ENCODE measurements around the gene BCKDK. TPM values are rescaled to one million over a fixed set of nuclear protein-coding genes. Genes with fewer than 3 reads are reported as not detected.

Gene BCKDK
- total RNA-seq, 1 donor from 2014 or later, result 21.5 TPM

DNA sequence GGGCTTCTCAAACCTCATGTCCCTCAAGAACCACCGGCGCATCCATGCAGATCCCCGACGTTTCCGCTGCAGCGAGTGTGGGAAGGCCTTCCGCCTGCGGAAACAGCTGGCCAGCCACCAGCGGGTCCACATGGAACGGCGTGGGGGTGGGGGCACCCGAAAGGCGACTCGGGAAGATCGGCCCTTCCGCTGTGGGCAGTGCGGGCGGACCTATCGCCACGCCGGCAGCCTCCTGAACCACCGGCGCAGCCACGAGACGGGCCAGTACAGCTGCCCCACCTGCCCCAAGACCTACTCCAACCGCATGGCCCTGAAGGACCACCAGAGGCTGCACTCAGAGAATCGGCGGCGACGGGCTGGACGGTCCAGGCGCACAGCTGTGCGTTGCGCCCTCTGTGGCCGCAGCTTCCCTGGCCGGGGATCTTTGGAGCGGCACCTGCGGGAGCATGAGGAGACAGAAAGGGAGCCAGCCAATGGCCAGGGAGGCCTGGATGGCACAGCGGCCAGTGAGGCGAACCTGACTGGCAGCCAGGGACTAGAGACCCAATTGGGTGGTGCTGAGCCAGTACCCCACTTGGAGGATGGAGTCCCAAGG lies 28.1 kb upstream of the BCKDK start:
- no peak for ATAC-seq

DNA sequence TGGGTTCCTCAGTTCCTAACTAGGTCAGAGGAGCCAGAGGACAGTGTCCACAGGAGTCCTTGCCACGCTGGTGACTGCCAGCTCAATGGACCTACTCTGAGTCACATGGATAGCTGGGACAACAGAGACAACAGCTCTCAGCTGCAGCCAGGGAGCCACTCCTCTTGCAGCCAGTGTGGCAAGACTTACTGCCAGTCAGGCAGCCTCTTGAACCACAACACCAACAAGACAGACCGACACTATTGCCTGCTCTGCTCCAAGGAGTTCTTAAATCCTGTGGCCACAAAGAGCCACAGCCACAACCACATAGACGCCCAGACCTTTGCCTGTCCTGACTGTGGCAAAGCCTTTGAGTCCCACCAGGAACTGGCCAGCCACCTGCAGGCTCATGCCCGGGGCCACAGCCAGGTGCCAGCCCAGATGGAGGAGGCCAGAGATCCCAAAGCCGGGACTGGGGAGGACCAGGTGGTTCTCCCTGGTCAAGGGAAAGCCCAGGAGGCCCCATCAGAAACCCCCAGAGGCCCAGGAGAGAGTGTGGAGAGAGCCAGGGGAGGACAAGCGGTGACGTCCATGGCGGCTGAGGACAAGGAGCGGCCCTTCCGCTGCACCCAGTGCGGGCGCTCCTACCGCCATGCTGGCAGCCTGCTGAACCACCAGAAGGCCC lies 27.3 kb upstream of the BCKDK start:
- ATAC-seq, result no peak

DNA sequence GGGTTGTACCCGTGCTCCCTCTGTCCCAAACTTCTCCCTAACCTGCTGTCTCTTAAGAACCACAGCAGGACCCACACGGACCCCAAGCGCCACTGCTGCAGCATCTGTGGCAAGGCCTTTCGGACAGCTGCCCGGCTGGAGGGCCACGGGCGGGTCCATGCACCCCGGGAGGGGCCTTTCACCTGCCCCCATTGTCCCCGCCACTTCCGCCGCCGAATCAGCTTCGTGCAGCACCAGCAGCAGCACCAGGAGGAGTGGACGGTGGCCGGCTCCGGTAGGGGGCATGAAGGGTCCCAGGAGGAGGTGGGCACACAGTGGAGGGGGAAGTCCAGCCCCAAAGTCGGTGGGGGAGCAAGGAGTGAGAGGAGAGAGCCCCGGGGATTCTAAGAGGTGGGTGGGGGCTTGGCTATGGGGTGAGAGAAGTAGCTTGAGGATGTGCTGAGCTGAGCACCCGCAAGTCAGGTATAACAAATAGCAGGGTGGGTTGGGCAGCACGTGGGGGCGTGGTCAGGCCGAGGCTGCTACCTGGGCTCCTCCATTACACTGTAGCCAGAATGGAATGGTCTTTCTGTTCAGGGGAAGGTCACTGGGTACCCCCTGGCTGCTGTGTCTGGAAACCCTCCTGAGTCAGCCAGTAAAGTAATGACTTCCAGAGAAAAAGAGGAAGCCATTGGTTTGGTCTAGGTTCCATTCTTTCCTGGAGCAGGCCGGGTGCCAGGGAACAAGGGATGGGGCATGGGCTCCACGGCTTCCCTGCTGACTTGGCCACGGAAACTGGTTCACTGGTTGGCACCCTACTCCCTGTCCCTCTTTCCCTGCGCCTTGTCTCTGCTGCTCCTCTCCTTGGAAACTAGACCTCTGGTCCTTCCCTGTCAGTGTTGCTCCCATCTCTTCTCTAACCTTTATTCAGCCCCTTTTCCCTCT lies 26.5 kb upstream of the BCKDK start:
- no peak for ATAC-seq

DNA sequence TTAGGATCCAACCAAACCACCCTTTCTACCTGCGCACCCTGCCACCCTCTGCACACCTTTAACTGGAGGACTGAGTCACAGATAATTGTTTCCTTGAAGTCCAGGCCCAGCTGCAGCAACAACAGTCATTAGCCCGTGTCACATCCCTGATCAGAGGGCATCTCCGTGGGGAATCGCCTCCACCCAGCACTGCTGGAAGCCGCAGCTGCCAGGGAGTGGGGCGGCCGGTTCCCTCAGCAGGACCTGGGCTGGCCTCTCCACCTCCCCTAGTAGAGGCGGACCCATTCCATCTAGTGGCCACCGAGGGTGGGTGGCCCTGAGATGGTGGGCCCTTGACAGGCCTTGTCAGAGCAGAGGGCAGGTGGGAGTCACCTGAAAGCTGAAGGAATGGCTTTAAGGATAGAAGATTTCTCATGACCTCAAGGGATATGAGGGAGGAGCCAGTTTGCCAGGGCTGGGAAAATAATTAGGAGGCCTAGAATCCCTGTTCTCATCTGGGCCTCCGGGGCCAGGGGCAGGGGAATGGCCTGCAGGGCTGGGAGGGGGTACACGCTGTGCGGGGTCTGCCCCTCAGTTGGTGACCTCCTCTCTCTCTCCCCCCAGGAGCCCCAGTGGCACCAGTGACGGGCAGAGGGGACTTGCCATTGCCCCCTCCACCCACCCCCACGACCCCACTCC lies 25.7 kb upstream of the BCKDK start:
- ATAC-seq, result peak; percentile 17

DNA sequence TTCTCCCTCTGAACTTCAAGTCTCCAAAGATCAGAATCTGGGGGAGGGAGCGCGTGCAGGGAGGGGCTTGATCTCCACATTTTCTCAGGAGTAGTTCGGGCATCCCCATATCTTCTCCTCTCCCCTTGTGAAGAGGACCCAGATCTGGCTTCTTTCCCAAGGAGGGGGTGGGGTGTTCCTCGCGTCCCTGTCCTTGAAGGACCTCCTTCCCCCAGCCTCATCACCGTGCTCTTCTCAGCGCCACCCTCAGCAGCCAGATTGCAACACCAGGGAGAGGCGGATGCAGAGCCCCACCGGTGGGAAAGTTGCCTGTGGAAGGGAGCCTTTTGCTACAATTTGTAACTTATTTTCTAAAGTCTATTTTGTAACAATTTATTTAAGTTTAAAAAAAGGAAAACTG lies 25.1 kb upstream of the BCKDK start:
- ATAC-seq, result no peak

DNA sequence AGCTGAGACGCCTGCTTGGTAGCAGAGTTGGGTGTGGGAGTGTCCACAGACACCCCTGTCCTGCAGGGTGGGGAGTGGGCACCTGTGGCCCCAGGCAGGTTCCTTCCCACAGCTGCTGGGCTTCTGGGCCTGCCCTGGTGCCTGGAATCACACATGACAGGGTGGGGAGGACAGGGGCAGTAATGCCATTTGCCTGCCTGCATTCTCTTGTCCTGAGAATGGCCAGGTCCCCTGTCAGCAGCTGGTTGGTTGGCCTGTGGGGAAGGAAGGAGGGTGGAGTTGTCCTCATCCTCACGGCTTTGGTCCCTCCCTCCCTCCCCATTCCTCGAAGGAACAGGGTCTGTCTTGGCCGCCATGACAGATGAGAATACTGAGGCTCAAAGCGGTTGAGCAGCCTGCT lies 24.6 kb upstream of the BCKDK start:
- no peak for ATAC-seq

DNA sequence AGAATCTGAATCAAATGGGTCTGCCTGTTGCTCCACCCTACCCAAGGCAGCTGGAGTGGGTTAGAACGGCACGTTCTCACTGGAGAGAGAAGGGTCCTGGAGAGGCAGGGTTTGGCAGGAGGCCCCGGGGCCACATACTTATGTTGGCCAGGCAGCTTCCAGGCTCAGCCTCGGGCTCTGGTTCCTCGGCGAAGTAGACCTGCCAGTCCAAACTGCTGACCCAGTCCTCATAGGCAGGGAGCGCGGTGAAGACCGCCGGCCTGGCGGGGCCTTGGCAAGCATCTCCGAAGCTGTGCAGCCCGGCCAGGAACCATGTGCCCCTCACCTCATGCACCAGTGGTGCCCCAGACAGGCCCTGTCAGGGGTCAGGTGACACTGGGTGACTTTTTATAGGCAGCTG lies 24.2 kb upstream of the BCKDK start:
- no peak for ATAC-seq

DNA sequence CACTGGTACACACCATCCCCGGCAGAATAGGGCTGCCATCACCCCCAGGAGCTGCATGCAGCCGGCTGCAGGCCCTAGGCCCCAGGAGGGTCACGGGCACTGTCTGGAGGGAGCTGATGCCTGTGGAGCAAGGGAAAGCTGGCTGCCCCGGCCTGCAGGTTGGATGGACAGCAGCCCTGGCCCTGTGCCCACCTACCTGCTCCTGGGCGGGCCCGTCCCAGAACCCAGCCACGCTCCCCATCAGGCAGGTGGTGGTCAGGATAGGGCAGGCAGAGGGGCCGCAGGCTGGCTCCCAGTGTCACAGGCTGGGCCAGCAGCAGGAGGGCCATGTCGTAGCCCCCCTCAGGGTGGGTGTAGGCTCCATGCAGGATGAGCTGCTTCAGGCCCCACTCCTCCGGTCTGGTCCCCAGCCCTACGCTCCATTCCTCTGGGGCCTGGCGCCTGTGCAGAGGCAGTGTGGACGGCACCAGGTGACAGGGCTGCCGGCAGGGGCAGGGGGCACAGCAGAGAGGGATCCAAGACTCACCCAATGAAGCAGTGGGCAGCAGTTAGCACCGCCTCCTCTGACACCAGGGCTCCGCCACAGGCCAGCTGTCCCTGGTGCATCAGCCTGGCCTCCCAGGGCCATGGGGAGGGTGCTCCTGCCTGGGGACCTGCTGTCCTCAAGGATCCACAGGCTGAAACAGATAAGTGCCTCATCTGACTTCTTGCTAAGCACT lies 23.4 kb upstream of the BCKDK start:
- ATAC-seq, result no peak

DNA sequence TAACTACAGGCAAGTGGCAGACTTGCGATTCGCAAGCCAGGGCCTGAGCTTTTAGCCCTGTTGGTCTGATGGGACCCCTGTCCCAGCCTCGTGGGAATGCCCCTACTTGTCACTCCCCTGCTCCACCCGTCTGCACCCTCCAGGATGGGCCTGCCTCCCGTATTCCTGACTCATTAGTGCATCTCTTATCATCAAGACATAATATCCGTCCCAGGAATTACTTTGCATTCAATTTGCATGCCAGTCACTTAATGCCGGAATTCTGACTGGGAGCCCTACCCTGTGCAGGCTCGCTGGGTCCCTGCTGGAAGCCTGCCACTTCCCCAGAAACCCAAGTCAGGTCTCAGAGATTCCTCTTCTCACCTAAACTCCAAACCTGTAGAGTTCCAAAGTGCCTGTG lies 22.8 kb upstream of the BCKDK start:
- no peak for ATAC-seq

DNA sequence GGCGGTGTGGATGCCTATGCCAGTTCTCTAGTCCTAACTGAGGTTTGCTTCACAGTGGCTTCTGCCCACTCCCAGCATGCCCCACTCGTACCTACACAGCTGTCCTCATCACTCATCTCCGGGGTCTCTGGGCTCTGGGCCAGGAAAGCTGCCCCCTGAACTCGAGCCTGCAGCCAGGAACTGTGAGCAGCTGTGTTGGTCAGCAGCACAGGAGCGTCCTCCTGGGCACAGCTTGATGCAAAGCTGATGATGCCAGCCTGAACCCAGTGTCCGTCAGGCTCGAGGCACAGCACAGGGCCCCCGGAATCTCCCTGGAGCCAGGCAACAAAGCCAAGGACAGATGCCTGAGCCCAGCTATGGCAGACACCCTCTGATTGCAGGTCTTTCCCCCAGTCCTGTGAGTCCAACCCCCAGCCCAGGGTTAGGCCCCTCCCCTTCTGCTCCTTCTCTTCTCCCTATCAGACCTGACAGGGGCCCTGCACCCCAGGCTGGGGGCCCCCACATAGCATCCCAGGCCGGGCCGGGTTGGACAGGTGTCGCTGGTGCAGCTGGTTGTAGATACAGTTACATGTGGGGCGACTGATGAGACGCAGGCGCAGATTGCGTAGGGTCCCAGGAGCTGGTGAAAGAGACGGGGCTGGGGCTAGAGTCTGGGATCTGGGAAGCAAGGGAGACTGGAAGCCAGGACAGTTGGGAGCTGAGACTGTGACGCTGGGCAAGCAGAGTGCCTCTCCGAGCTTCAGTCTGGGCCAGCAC lies 22.1 kb upstream of the BCKDK start:
- ATAC-seq, result no peak

DNA sequence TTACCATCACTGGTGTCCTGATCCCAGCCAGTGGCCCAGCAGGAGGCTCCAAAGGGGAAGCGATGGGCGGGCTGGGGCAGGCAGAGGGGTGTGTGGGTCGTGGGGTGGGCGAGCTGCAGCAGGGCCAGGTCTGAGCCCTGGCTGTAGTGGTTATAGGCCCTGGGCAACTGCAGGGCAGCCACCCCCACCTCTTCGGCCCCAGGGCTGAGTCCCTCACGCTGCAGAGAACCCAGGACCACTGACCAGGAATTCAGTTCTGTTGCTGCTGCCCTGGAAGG lies 21.6 kb upstream of the BCKDK start:
- no peak for ATAC-seq

DNA sequence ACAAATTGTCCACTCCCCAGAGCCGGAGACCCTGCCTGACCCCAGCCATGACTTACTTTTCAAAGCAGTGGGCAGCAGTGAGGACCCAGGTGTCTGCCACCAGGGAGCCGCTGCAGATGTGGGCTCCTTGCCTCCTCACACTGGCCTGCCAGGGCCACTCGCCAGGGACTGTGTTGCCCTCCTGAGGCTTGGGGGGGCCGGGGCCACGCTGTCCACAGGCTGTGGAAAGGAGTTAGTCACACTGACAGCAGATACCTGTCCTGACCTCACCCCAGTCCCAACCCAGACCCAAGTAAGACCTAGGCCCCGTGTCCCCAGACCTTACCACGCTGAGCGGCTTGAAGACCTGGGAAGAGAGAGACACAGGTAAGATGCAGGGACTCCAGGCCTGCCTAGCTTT lies 20.7 kb upstream of the BCKDK start:
- no peak for ATAC-seq

DNA sequence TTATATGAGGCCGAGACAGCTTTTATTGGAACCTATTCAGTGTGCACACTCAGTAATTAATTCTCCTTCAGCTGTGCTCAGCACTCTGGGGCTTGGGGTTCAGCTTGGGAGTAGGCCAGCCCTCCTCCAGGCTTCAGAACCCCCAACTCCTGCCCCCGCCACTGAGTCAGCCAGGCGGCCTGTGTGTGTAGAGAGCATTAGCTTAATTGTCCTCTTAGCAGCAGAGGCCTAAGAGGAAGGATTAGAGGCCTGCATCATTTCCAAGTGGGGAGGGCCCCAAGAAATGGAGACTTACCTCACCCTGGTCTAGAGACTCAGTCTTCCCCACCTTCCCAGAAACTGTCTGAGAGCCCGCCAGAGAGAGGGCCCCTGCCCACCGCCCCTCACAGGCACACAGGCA lies 20.2 kb upstream of the BCKDK start:
- no peak for ATAC-seq

DNA sequence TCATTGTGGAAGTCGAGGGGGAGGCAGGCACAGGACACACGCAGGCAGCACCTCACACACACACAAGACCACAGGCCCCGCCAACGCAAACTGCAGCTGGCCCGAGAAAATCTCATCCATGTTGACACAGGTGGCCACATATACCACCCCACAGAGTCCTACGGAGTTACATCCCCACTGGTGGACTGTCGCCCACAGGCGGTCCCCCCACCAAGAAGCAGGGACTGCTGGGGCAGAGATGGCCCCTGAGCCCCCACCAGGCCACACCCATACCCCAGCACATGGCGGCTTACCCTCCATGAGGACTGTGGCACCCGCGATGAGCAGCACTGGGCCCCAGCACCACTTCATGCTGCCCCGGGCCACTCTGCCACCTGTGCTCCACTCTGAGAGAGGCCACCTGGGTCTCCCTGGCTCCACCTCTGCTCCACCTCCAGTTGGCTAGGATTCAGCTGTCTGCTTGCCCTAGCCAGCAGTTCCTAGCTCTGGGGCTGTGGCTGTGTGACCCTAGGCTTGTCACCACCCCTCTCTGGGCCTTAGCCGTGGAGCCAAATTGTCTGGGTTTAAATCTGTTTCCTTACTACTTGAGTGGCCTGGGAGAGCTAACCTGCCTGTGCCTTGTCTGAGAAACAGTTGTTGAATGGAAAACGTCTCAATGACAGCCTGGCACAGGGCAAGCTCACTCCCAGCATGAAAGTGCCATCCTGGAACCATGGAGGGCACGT lies 19.6 kb upstream of the BCKDK start, which contains the start of gene PRSS53:
Gene PRSS53 (minus strand): TSS at position 485 of the 725 bp plus-strand sequence. CDS start 134 bp downstream, at position 351.
- no peak for ATAC-seq

DNA sequence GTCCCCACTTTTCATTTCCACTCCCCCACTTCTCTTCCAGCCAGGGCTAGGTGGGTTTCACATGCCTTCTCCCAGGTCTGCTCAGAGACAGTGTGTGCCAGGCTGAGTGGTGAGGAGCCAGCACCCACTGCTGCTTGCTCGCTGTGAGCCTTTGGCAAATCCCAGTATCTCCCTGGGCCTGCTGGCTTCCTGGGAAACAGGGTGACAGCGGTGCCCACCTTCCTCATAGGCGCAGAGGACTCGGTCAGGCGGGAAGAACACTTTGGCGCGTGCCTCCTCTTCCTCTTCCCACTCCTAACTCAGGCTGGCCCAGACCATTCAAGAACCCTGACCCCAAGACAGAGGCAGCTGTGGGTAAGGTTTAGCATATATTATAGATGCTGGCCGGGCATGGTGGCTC lies 19.0 kb upstream of the BCKDK start:
- no peak for ATAC-seq

DNA sequence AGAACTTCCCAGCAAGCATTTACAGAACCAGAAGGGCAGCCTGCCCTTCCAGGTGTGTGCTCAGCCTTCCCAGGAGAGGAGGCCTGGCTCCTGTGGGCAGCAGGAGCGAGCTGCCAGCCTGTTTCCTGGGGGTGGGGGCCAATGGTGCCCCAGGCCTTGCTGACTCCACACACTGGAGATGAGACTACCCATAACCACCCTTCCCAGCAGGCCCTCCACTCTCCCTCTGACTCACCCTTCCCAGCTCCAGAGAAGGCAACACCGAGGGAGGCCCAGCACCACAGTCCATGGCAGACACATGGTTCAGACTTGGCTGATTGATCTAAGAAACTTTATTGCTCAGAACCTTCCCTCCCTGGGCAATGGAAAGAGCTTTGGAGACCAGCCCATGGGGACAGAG lies 17.6 kb upstream of the BCKDK start:
- ATAC-seq, result no peak

DNA sequence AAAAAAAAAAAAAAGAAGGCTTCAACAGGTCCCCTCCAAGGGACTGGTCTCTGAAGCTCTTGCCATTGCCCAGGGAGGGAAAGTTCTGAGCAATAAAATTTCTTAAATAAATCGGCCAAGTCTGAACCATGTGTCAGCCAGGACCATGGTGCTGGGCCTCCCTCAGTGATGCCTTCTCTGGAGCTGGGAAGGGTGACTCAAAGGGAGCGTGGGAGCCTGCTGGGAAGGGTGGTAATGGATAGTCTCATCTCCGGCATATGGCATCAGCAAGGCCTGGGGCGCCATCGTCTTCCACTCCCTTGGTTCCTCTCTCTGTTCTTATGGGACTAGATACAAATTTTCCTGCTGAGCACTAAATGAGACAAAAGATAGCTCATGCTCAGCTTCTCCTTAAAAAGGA lies 15.9 kb upstream of the BCKDK start:
- no peak for ATAC-seq

DNA sequence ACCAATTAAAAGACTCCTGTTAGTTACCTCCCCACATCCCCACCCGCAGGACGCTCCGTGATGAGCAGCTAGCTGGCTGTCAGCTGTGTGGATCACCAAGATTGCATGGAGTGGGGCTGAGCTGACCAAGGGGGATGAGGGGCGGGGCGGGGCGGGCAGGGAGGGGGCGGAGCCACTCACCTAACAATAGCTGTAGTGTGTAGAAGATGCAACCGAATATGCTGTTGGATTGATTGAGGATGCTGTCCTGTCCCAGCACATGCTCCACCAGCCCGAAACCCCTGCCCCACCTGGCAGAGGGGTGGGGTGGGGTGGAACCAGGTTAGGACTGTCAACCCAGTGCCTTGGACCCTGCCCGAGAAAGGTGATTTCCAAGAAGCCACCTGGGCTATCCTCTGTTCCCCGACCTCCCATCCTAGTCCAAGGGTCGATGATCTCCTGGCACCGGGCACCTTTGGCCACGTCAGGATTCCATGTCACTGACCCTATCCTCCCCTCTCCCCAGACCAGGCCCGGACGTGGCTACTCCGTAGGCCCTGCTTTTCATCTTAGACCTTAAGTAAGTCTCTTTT lies 15.0 kb upstream of the BCKDK start:
- ATAC-seq, result no peak

DNA sequence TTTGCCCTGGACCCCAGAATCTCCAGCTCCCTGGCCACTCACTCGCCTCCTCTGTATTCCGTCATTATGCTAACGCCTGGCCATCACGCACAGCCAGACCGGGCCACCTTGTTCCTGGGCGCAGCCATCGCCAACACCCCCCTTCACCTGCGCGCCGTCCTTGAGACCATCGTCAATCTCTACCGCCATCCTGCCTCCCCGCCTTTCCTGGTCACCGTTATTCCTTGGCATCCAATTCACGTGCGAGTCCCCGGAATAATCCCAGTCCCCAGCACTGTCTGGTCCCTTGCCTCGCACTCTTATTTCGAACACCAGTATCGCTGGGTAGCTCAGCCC lies 14.1 kb upstream of the BCKDK start:
- peak; percentile 2 for ATAC-seq

DNA sequence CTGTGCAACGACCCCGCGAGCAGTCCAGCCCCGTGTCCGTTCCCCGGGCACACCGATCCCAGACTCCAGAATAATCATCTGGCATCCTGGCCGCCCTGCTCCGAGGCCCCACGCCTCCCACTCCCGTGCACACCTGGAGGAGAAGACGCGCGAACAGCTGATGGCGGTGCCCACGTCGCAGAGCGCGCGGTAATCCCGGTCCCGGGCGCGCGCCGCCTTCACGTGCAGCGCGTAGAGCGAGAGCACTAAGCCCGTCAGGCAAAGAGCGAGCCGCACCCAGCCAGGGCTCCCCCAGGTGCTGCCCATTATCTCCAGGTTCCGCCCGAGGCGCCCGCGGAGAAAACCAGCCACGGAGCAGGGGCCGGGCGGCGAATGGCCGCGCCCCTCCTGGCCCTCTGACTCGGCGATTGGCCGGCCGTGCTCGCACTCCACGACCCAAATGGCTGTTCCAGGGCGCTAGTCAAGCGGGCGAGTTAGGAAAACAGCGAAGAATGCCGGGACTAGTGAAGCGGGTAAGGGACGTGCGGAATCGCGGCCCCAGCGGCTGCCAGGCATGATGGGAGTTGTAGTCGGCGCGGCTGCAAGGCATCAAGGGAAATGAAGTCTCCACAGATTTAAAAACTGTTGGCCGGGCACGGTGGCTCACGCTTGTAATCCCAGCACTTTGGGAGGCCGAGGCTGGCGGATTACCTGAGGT lies 13.6 kb upstream of the BCKDK start, which contains the start of gene VKORC1:
Gene VKORC1 (minus strand): TSS at position 374 of the 697 bp plus-strand sequence. CDS start 68 bp downstream, at position 306.
- peak; percentile 92 for ATAC-seq

Data from esophagus mucosa (tissue), 1 donor.